GM21515 (cell line): ENCODE data around the gene PPP1R3D.

Experiments
- ATAC-seq: cut with Tn5 transposase; IDR thresholded peaks from one replicate; pipeline ENCODE4 v1.9.1; 2021; ENCODE audit not compliant: unreplicated experiment

PPP1R3D gene

DNA sequence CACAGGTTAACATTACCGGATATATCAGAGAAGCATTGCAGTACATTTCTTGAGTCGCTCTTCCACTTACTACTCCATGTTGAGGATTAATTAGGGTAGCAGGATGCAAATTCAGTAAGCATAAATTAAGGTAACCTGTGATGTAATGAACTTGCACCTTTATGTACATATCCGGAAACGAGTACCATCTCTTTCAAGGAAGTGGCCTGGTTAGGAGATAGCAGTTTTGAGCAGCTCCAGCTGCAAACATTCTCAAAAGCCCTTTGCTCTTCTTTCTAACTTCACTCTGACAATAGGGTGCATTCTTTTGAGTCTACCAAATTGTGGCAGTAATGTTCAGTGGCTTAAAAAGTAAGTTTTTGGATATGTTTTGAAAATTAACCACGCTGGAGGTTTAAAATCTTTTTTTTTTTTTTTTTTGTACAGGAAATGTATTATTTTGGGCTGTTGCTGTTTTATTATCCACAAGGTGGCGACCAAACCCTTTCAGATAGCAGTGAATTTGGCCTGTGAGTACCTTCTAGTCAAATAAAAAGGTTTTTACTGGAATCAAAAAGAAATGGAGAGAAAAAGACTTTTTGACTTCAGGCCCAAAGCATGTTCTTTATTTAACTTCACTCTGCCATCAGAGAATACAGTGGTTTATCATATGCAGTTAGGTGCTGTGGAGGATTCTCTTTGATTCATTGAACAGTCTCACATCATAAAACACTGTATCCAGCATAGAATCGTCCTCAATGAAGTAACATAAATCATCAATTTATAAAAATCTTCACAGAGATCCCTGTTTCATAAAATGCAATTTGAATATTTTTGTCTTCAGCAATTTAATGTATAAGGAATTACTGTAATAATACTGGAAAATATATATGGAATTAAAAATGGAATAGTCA, 9.0 kb upstream of the PPP1R3D start:
- no peak for ATAC-seq

DNA sequence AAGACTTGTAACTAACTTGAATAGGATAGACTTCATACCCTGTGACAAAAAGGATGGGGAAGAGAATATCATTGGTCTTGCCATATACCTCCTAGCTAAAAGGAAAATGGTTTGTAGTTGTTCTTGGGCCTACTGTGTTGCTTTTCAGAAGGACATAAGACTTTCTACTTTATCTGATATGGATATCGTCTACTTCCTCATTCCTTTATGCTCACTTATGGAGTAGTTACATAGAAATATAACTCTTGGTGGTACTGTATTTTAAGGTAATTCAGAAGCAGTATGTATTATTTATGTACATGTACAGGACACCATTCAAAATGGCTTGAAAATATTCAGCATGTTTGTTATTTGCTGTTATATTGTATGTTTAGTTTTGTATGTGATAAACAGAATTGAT, 8.1 kb upstream of the PPP1R3D start:
- no peak for ATAC-seq

DNA sequence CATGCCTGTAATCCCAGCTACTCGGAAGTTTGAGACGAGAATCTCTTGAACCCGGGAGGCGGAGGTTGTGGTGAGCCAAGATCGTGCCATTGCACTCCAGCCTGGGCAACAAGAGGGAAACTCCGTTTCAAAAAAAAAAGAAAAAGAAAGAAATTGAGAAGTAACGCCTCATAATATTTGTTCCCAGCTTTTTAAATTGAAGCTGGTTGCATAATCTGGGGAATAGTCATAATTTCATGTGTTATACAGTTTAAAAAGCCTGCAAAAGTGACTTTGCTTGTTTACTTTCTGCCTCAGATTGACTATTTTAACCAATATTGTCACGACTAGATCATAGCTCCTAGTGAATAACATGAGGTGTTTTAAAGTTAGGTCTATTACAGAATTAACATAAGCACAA, 7.3 kb upstream of the PPP1R3D start:
- no peak for ATAC-seq

DNA sequence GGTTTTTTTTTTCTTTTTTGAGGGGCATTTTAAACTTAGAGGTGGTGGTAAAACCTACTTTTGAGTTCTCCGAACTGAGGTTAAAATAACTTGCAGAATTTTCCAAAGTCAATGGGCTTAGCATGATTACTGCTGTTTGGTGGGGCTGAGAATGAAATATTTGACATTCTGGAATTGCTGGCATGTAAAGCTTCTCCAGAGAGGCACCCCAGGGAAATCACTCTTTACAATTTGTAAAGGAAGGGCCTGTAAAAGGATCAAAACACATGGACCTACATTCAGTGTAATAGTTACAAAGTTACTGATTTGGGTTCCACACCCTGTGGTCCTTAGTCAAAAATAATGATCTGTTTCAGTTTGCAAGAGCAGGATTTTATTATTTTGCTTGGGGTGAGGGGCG, 5.6 kb upstream of the PPP1R3D start:
- ATAC-seq: no peak

DNA sequence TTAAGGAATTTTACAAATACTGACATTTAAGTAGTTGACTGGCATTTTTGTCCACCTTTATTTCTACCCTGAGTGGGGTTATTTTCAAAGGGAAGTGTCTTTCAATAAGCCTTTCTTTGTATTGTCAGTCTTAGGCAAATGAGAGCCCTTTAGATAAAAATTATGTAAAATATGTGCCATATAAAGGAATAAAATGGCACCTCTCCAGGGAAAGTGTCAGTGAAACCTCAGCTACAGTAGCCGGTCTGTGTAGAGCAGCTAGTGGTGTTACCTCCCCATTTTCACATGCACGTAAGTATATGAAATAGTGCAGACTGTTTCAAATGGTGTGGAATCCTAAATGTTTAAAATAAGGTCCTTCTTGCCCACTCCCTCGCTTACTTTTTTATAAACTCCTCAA, 5.1 kb upstream of the PPP1R3D start:
- no peak for ATAC-seq

DNA sequence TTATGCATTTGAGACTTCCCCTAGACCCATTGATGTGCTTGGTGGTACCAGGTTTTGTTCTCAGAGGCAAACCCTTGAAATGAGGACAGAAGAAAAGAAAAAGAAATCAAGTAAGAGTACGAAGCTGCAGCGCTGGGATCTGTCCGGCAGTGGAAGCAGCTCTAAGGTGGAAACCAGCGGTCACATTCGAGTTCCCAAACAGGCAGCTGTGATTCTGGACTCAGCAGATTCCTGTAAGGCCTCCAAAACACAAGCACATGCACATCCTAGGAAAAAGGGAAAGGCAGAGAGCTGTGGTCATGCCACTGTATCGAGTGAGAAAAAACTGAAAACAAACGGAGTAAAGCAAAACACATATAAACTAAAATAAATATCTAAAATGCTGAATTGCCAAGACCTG, 4.6 kb upstream of the PPP1R3D start:
- ATAC-seq: no peak

DNA sequence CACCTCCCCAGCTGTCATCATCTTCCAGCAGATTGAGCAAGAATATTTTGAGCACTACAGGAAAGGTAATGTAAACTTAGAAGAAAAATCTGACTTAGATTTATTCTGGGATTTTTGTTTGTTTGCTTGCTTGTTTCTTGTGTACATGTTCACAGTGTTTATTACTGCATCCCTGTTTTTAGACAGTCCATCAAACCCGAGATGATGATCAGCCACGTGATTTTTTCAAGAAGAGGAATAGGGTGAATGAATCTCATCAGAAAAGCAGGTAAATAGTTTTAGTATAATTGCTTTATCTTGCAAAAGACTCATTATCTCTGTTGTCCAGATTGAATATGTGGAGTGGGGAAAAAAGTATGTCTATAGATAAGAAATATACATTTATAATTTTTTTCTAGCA, 2.1 kb upstream of the PPP1R3D start:
- no peak for ATAC-seq

DNA sequence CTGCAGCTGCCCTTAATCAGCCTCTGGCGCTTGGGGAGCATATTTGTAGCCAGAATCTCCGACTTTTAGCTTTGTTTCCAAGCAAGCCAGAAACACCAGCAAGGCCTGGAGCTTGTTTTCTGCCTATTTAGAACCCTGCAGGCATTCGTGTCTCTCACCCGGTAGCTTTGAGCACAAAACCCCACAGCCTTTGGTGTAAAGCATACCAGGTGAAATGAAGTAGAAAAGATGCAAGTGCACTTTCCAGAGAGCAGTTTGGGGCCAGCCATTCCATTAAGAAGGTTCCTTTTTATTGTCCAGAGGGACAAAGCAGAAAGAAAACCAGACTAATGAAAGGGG, 820 bp upstream of the PPP1R3D start:
- peak; percentile 14 for ATAC-seq

DNA sequence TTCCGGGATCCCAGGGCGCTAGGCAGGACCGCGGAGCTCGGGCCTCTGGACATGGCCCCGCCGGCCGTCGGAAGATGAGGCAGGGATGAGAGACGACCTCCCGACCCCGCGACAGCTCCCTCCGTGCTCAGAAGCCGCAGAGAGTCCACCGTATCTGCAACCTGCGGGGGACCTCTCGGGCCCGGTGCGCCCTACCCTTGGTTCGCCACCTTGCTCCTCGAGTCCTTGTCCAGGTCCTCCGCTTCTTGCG, 301 bp downstream of the PPP1R3D start:
- peak; percentile 36 for ATAC-seq

DNA sequence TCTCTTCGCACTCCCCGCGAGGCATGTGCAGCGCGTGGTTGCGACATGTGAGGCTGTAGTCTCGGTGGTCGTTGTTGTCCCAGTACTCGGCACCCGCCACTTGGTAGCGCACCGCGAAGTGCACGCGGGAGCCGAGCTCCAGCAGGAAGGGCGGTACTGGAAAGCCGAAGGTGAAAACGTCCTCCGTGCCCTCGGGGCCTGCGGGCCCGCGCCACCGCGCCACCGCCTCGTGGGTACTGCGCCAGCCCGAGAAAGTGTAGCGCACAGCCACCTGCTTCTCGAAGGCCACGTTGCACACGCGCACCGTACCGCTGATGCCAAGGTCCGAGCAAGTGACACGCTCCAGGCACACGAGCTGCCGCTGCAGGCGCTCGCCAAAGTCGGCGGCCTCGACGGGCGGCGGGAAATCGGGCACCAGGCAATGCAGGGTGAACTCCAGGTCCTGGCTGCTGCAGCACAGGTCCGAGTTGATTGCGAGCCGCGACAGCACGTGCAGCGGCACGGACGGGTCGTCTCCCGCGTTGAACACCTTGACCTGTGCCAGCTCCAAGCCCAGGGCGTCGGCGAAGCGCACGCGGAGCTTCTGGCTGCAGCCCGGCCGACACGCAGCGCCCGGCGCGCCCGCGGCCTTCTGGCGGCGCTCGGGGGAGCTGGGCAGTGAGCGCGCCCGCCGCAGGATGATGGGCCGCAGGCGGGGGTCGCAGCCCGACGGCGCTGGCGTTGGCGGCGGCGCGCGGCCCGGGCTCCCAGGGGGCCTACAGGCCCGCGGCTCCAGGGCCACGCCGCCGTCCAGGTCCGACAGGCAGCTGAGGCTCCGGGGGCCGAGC, 840 bp downstream of the PPP1R3D start:
- peak; percentile 20 for ATAC-seq

DNA sequence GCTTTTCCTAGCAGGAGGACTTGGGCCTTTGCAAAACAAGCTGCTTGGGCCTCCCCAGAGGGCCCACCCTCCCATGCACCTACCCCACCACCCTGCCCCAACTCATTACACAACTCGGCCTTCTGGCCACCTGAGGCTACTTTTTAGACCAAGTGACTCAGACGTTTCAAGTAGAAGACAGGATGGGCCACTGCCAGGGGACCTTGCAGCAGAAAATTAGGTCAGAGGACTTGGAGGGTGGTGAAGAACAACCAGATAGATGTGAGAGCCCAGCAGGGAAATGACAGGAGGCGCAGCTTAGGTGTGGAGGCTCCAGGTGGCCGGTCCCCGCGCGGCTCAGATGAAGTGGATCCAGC, 1.4 kb downstream of the PPP1R3D start:
- ATAC-seq: no peak

DNA sequence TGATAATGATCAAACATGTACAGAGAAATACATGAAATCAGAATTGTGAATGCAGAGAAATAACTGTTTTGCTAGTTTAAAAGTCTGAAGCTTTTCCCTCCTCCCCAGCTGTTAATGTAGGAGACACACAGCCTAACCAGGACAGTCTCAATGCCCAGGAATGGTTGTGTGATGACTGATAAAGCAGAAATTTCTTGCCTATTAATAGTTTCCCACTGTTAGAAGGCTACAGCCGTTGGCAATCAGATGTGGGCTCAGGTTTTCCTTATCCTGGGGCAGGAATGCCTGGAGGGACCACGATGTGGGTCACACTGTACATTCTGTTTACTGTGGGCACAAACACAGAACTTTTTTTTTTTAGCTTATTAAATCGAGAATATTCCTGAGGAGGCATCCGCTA, 1.9 kb downstream of the PPP1R3D start:
- ATAC-seq: no peak

DNA sequence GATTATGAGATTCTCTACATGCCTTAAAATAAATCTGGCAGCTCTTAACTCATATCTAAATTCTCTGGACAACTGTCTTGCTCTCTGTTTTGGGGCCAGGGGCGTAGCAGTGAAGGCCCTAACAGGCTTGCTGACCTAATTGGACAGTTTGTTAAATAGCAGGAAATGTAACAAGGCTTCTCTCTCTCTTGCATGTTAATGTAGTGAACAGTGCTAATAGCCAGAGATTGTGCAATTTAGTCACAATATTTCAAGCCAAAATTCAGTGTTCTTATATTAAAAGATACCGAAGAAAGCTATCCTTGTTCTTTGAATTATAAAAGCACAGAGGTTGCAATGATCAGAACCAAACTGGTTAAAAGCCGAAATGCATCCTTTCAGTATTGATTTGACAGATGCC, 3.0 kb downstream of the PPP1R3D start:
- ATAC-seq: no peak

DNA sequence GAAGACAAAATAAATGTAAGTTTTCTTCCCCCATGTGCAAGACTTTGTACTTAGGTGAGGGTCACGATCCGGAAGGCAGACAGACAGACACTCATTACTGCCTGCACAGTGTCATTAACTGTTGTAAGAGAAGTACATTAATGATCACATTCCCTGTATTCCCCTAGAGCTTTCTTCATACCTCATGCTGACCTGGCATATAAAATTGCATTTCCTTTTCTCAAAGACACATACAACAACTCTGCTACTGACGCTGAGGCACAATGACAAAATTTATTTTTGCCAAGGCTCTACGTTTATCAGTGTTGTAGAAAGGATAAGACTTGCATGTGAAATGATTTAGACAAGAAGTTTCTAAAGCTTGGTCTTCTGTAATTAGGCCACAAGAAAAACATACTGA, 3.7 kb downstream of the PPP1R3D start:
- no peak for ATAC-seq

DNA sequence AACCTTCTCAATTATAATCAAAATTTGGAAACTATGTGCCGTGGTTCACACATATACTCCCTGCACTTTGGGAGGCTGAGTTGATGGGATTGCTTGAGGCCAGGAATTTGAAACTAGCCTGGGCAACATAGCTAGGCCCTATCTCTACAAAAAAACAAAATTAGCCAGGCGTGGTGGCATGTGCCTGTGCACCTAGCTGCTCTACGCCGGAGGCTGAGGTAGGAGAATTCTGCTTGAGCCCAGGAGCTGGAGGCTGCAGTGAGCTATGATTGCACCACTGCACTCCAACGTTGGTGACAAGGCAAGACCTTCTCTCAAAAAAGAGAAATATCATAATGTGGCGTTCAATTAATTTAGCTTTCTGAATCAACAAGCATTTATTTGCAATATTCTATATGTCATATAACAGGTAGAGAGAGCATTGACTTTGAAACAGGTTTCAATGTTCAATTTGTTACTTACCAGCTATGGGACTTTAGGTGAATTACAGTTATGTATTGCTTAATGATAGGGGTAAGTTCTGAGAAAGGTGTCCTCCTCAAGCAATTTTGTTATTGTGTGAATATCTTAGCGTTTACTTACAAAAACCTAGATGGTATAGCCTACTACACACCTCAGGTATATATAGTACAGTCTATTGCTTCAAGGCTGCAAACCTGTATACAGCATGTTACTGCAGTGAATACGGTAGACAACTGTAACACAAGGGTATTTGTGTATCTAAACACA, 4.5 kb downstream of the PPP1R3D start:
- ATAC-seq: no peak

DNA sequence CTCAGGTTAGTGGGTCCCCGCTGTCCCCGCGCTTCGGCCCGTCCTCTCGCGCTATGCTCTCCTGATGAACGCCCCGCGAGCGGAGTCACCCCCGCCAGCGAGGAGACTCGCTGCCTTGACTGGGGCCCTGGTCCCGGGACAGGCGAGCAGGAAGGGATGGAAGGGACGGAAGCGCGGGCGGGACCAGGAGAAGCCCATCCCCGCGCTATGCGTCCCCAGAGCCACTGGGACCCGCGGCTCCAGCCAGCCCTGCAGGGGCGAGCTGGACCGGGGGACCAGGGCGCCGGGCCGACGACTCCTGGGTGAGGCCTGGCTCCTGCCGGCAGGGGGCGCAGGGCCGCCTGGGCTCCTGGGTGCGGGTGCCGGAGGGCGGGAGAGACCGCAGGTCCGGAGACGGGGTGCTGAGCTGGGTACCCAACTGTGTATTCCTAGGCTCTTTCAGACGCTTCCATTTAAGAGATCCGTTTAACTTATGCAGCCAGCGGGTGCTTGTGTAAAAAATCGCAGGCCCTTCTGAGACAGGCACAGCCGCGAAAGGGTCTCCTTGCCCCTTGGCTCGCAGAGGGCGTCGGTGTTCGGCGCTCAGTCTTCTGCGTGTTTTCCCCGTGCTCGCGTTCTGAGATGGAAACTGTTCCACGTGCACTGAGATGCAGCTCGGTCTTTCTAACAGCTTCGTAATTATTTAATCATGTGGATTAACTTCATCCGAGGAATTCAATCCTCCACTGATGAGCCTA, 6.1 kb downstream of the PPP1R3D start:
- ATAC-seq: peak; percentile 74

DNA sequence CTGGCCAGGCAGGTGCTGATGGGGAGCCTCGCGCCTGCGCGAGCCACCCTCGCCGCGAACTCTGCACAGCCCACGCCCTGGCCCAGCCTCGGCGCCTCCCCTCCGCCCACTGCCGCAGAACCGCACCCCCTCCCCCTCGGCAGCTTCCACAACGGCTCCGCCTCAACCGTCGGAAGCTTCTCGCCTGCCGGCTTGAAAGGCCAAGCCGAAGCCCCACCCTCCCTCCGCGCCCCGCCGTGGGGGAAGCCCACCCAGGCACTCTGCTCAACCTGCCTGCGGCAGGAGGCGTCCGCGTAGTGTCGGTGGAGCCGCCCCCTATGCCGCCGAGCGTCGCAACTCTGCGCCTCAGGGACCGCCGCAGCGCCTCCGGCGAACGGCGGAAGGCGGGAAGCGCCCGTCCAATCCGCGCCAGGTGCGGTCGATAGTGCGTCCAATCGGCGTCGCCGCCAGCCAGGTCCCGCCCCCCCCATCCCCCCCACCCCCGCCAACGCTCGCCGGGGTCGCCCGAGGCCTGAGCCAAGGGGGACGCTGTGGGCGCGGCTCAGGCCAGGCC, 6.7 kb downstream of the PPP1R3D start, which contains the start of gene SYCP2:
Gene SYCP2 (minus strand): TSS at position 342 of the 553 bp plus-strand sequence. CDS start 11,224 bp downstream, outside the sequence.
- peak; percentile 32 for ATAC-seq

DNA sequence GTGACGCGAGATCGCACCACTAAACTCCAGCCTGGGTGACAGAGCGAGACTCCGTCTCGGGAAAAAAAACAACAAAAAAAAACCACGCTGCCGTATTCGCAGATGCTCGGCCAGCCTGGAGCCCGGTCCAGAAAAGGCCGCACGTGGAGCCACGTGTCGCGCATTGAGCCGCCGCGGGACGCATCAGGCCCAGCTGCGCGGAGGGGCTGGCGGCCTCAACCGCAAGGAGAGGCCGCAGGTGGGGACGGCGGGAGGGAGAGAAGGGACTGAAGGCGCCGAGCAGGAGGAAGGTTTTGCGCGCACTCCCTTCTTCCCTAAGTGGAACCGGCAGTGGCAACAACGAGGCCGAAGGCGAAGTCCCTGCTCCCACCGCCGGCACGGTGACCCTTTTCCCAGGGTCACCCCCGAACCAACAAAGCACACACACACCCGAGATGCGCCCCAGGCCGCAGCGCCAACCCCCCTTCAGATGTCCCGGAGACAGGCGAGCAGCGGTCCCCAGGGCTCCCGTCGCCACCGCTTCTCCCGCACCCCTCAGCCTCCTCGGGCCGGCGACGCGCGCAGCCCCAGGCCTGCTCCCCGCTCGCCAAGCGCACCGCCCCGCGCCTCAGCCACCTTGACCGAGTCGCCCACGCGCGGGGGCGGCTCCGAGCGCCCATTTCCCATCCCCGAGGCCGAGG, 7.3 kb downstream of the PPP1R3D start:
- no peak for ATAC-seq

DNA sequence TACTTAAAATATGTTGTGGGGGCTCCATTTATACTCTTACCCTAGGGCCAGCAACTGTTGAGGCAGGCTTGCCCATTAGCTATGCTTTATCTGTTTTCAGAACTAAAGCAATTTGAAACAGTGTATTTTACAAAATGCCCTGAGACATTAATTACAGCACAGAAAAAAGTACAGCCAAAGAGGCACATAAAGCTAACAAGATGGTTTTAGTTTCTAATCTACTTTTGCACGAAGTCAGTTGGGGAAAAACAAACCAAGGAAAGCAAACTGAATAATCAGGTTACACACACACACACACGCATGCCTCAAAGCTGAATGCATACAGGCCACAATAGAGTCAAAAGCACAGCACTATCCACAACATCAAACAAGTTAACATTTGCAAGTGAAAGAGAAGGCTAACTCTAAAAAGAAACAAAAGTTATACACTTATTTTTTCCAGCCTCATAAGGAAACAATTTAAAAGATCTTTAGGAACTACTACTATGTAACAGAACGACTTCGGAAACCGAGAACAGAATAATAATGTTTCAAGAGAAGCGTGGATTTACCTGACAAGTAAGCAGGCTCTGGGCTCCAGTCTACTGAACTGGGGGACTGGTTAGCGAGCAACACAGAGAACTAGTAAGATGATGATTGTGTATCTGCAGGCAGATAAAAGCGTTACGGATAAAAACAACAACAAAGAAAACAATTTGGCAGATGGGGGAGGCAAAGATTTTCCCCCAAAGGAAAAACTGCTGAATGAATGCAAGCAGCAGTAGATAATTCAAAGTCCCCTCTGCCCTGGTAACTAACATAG, 8.4 kb downstream of the PPP1R3D start:
- no peak for ATAC-seq

DNA sequence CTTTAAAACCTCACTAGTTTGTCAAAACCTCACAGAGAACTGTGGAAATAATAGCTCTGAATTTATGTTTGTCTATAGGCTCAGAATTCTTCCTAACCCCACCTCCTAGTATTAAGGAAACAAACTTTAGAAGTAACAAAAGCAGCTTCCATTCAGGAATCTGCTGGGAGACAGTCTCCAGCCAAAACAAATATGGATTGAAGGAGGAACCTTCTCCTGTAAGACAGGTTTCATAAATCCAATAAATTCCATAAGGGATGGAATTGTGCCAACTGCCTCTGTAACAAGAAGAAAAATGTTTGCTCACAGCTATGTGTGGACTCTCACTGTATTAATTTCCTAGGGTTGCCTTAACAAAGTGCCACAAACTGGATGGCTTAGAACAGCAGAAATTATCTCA, 14.2 kb downstream of the PPP1R3D start:
- ATAC-seq: no peak
